ENCODE data around the gene NT5DC1. TPM values are rescaled to one million over a fixed set of nuclear protein-coding genes. Genes with fewer than 3 reads are reported as not detected.
A peak's percentile ranks its signal among the peaks of the same experiment; 100 is the strongest.

NT5DC1 gene
- total RNA-seq, 4 donors from 2014 or later = 4.2 to 23.5 (median 7.0) TPM

GRCh38 chr6:116229287-116229913 is 128.7 kb downstream of the NT5DC1 start:
- 50 to 57% methylated on average over 17 of the region's 17 CpGs for WGBS, 2 donors
- Histone ChIP-seq H3K4me1 (peaks cover 0 to 5% (median 0%) of the 10 kb centered on the region in 4 donors), H3K27me3 (no peaks in the 10 kb centered on the region), H3K4me3 (peak overlapping the region; percentile 5 to 40 (median 9)), H3K9me3 (no peaks in the 10 kb centered on the region), H3K27ac (peak overlapping the region in 2 of 4 donors; percentile 25 to 28), H3K36me3 (peaks cover 0 to 3% (median 0%) of the 10 kb centered on the region in 3 donors)
- DNase-seq (ENCODE audit: low spot score in 2 of 2) = peak; percentile 77 to 86
- TF ChIP-seq CTCF (IDR thresholded peaks at IDR 0.05) = no peak
- TF ChIP-seq EP300 (IDR thresholded peaks at IDR 0.05) = peak in 1 of 2 donors; percentile 16

- Histone ChIP-seq H3K9me3 (no peaks in the 10 kb centered on the region), H3K27me3 (no peaks in the 10 kb centered on the region), H3K36me3 (peaks cover 0 to 10% (median 0%) of the 10 kb centered on the region in 3 donors), H3K27ac (no peak overlapping the region), H3K4me1 (no peaks in the 10 kb centered on the region), H3K4me3 (no peak overlapping the region)
- whole genome bisulfite sequencing, 2 donors = 73 to 82% methylated on average over 3 of the region's 3 CpGs
- no peak for TF ChIP-seq EP300 (IDR thresholded peaks at IDR 0.05)
- no peak for TF ChIP-seq POLR2A (IDR thresholded peaks at IDR 0.05)
- TF ChIP-seq CTCF (IDR thresholded peaks at IDR 0.05) = no peak
- DNase-seq (ENCODE audit: low spot score in 2 of 2) = no peak
Observed at GRCh38 chr6:116234689-116235088, 134.0 kb downstream of the NT5DC1 start.

- TF ChIP-seq EP300 (IDR thresholded peaks at IDR 0.05) (no peak), CTCF (IDR thresholded peaks at IDR 0.05) (no peak), POLR2A (IDR thresholded peaks at IDR 0.05) (no peak)
- Histone ChIP-seq H3K27me3 (no peaks in the 10 kb centered on the region), H3K36me3 (peaks cover 0 to 10% (median 0%) of the 10 kb centered on the region in 3 donors), H3K27ac (no peak overlapping the region), H3K4me3 (no peak overlapping the region), H3K9me3 (no peaks in the 10 kb centered on the region), H3K4me1 (no peaks in the 10 kb centered on the region)
- 79 to 80% methylated on average over 2 of the region's 2 CpGs for WGBS, 2 donors
- DNase-seq (ENCODE audit: low spot score in 2 of 2) = no peak
Observed at GRCh38 chr6:116238083-116238482, 137.4 kb downstream of the NT5DC1 start.

GRCh38 chr6:116239256-116239655 is 138.6 kb downstream of the NT5DC1 start:
- H3K36me3 ChIP-seq = peaks cover 0 to 10% (median 0%) of the 10 kb centered on the region in 3 donors
- H3K27ac ChIP-seq = no peak overlapping the region
- no peak overlapping the region for H3K4me3 ChIP-seq
- DNase-seq (ENCODE audit: low spot score in 2 of 2) = no peak
- H3K9me3 ChIP-seq = no peaks in the 10 kb centered on the region
- H3K4me1 ChIP-seq = no peaks in the 10 kb centered on the region
- H3K27me3 ChIP-seq = no peaks in the 10 kb centered on the region
- TF ChIP-seq POLR2A (IDR thresholded peaks at IDR 0.05) = no peak
- no peak for TF ChIP-seq CTCF (IDR thresholded peaks at IDR 0.05)
- no peak for TF ChIP-seq EP300 (IDR thresholded peaks at IDR 0.05)
- 95 to 96% methylated on average over 2 of the region's 2 CpGs for WGBS, 2 donors

GRCh38 chr6:116239856-116240255 is 139.2 kb downstream of the NT5DC1 start:
- 95 to 100% methylated on average over 1 of the region's 1 CpG for WGBS, 2 donors
- no peak for TF ChIP-seq EP300 (IDR thresholded peaks at IDR 0.05)
- no peak for TF ChIP-seq POLR2A (IDR thresholded peaks at IDR 0.05)
- TF ChIP-seq CTCF (IDR thresholded peaks at IDR 0.05) = no peak
- no peak for DNase-seq (ENCODE audit: low spot score in 2 of 2)
- no peak overlapping the region for H3K27ac ChIP-seq
- peaks cover 0 to 10% (median 0%) of the 10 kb centered on the region in 3 donors for H3K36me3 ChIP-seq
- H3K4me3 ChIP-seq = no peak overlapping the region
- H3K9me3 ChIP-seq = no peaks in the 10 kb centered on the region
- H3K27me3 ChIP-seq = no peaks in the 10 kb centered on the region
- no peaks in the 10 kb centered on the region for H3K4me1 ChIP-seq

Measured in tibial nerve (tissue), 4 donors.